Endothelial cell of umbilical vein (primary cell): ENCODE measurements around the gene PPP4R1.

Source experiments
- EZH2 ChIP-seq: IDR thresholded peaks from 2 replicates; pipeline ENCODE4 v1.6.1; 2012; ENCODE audit warnings: borderline replicate concordance, low read depth, mild to moderate bottlenecking, moderate library complexity, low read length, inconsistent platforms; ENCODE audit not compliant: severe bottlenecking
- MYC ChIP-seq: IDR thresholded peaks from one replicate; pipeline ENCODE4 v1.6.1; 2011; ENCODE audit warnings: mild to moderate bottlenecking, low read depth, low read length
- POLR2AphosphoS5 ChIP-seq: IDR thresholded peaks from 2 replicates; pipeline ENCODE4 v1.6.1; 2012; ENCODE audit warnings: low read depth, mild to moderate bottlenecking, control low read depth, low read length, moderate library complexity; ENCODE audit not compliant: insufficient read depth
- TF ChIP-seq, protein P1 (sequence below), 2 donors: IDR thresholded peaks; 1 replicate in 1 of 2; 2 replicates in 1 of 2; pipeline ENCODE4 v1.5.1; 2011; ENCODE audit warnings: low read length in 2 of 2, mild to moderate bottlenecking in 2 of 2, moderate library complexity in 2 of 2, control low read depth in 1 of 2, inconsistent platforms in 1 of 2, low read depth in 1 of 2; ENCODE audit not compliant: insufficient read depth in 1 of 2; ENCODE audit errors: extremely low read depth in 1 of 2
- TF ChIP-seq, protein P2 (sequence below): IDR thresholded peaks from 2 replicates; pipeline ENCODE4 v1.6.1; 2011; ENCODE audit not compliant: insufficient read depth, insufficient read length

- TF ChIP-seq, protein P1, sequence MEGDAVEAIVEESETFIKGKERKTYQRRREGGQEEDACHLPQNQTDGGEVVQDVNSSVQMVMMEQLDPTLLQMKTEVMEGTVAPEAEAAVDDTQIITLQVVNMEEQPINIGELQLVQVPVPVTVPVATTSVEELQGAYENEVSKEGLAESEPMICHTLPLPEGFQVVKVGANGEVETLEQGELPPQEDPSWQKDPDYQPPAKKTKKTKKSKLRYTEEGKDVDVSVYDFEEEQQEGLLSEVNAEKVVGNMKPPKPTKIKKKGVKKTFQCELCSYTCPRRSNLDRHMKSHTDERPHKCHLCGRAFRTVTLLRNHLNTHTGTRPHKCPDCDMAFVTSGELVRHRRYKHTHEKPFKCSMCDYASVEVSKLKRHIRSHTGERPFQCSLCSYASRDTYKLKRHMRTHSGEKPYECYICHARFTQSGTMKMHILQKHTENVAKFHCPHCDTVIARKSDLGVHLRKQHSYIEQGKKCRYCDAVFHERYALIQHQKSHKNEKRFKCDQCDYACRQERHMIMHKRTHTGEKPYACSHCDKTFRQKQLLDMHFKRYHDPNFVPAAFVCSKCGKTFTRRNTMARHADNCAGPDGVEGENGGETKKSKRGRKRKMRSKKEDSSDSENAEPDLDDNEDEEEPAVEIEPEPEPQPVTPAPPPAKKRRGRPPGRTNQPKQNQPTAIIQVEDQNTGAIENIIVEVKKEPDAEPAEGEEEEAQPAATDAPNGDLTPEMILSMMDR (IDR thresholded peaks at IDR 0.05; ENCODE audit: extremely low read depth in 1 of 2, insufficient read depth in 1 of 2, low read depth in 1 of 2, low read length in 2 of 2): no peak
- TF ChIP-seq EZH2 (no peak), POLR2AphosphoS5 (no peak), MYC (no peak)
- TF ChIP-seq, protein P2, sequence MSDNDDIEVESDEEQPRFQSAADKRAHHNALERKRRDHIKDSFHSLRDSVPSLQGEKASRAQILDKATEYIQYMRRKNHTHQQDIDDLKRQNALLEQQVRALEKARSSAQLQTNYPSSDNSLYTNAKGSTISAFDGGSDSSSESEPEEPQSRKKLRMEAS: no peak
These were observed 79.5 kb downstream of the PPP4R1 start for GRCh38 chr18:9534844-9535243.
